ENCODE data around the gene EGFL7.

DNA sequence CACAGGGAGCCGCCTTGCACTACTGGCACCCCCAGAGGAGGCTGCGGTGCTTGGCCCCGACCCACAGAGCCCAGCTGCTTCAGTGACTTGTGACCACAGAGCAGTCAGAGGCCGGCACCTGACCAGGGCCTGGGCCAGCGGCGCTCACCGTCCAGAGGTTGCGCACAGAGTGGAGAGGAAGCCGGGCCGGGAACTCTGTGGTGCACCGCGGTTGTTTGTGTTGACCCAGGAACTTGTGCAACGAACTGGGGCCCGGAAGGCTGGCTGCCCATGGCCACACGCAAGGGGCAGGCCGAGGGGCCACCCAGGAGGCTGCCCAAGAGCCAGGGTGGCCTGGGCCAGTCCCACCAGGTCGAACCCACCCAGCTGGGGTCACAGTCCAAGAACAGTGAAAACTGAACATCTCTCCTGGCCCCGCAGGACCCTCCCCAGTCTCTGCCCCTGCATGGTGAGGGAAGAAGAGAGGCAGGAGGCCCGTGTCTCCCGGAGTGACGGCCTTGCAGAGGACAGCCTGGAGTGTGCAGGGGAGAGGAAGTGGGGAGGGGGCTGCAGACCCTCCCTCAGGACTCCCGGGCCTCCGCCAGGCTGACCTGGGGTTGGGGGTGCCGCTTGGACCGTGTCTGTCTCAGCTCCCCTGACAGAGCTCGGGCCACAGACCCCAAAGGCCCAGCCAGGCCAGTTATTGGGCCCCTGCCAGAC is 42.8 kb upstream of the EGFL7 start:
- TF ChIP-seq ZNF324 (tag by site-specific recombination; IDR thresholded peaks at IDR 0.05): no peak
- TF ChIP-seq, protein P1, sequence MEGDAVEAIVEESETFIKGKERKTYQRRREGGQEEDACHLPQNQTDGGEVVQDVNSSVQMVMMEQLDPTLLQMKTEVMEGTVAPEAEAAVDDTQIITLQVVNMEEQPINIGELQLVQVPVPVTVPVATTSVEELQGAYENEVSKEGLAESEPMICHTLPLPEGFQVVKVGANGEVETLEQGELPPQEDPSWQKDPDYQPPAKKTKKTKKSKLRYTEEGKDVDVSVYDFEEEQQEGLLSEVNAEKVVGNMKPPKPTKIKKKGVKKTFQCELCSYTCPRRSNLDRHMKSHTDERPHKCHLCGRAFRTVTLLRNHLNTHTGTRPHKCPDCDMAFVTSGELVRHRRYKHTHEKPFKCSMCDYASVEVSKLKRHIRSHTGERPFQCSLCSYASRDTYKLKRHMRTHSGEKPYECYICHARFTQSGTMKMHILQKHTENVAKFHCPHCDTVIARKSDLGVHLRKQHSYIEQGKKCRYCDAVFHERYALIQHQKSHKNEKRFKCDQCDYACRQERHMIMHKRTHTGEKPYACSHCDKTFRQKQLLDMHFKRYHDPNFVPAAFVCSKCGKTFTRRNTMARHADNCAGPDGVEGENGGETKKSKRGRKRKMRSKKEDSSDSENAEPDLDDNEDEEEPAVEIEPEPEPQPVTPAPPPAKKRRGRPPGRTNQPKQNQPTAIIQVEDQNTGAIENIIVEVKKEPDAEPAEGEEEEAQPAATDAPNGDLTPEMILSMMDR (tag by site-specific recombination; IDR thresholded peaks at IDR 0.05): no peak
- no peak for TF ChIP-seq ZNF623 (tag by site-specific recombination; IDR thresholded peaks at IDR 0.05)
- no peak for TF ChIP-seq ZNF157 (tag by site-specific recombination; IDR thresholded peaks at IDR 0.05)
- TF ChIP-seq, protein P2, sequence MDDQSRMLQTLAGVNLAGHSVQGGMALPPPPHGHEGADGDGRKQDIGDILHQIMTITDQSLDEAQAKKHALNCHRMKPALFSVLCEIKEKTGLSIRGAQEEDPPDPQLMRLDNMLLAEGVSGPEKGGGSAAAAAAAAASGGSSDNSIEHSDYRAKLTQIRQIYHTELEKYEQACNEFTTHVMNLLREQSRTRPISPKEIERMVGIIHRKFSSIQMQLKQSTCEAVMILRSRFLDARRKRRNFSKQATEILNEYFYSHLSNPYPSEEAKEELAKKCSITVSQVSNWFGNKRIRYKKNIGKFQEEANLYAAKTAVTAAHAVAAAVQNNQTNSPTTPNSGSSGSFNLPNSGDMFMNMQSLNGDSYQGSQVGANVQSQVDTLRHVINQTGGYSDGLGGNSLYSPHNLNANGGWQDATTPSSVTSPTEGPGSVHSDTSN (CRISPR knock-in tag; IDR thresholded peaks at IDR 0.05): no peak
- TF ChIP-seq, protein P3, sequence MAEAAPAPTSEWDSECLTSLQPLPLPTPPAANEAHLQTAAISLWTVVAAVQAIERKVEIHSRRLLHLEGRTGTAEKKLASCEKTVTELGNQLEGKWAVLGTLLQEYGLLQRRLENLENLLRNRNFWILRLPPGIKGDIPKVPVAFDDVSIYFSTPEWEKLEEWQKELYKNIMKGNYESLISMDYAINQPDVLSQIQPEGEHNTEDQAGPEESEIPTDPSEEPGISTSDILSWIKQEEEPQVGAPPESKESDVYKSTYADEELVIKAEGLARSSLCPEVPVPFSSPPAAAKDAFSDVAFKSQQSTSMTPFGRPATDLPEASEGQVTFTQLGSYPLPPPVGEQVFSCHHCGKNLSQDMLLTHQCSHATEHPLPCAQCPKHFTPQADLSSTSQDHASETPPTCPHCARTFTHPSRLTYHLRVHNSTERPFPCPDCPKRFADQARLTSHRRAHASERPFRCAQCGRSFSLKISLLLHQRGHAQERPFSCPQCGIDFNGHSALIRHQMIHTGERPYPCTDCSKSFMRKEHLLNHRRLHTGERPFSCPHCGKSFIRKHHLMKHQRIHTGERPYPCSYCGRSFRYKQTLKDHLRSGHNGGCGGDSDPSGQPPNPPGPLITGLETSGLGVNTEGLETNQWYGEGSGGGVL (tag by site-specific recombination; IDR thresholded peaks at IDR 0.05): no peak
- no peak for TF ChIP-seq REST (tag by site-specific recombination; IDR thresholded peaks at IDR 0.05)
- no peak for TF ChIP-seq ZNF777 (tag by site-specific recombination; IDR thresholded peaks at IDR 0.05; ENCODE audit: borderline replicate concordance)
- TF ChIP-seq ZNF19 (tag by site-specific recombination; IDR thresholded peaks at IDR 0.05; ENCODE audit: low read depth): no peak
- no peak for TF ChIP-seq TCF7L2 (IDR thresholded peaks at IDR 0.05; ENCODE audit: borderline replicate concordance, low read depth, low read length)
- TF ChIP-seq SALL2 (tag by site-specific recombination; IDR thresholded peaks at IDR 0.05; ENCODE audit: borderline replicate concordance): no peak
- TF ChIP-seq GLI4 (tag by site-specific recombination; IDR thresholded peaks at IDR 0.05): no peak

All from HEK293 (cell line).